Suprapubic skin (tissue), 4 donors: ENCODE data around the gene SOX12. TPM values are rescaled to one million over a fixed set of nuclear protein-coding genes. Genes with fewer than 3 reads are reported as not detected.
"Not testable (repeated sequence)": the region's sequence is repeated elsewhere in the genome, so short reads cannot be mapped to it uniquely, and the experiment has no call there.

Experiments used
- DNase-seq, 2 donors: peaks; one replicate each; pipeline ENCODE4 v3.0.0-alpha.2; 2019; ENCODE audit warnings: low spot score in 2 of 2
- H3K27ac ChIP-seq: fragments of 200-600 bp; sonication (generic); one replicate; pipeline ENCODE4 v1.5.1; 2019
- H3K27me3 ChIP-seq: fragments of 200-600 bp; sonication (generic); one replicate; pipeline ENCODE4 v1.5.1; 2019
- H3K36me3 ChIP-seq: fragments of 200-600 bp; sonication (generic); one replicate; pipeline ENCODE4 v1.5.1; 2019
- H3K4me1 ChIP-seq: fragments of 200-600 bp; sonication (generic); one replicate; pipeline ENCODE4 v1.5.1; 2019
- H3K4me3 ChIP-seq: fragments of 200-600 bp; sonication (generic); one replicate; pipeline ENCODE4 v1.5.1; 2019; ENCODE audit warnings: mild to moderate bottlenecking
- H3K9me3 ChIP-seq: fragments of 200-600 bp; sonication (generic); one replicate; pipeline ENCODE4 v1.5.1; 2019
- CTCF ChIP-seq, 2 donors: fragments of 200-600 bp in 1 of 2; fragments of 450-650 bp in 1 of 2; sonication (generic) in 1 of 2; IDR thresholded peaks; one replicate each; pipeline ENCODE4 v1.5.1; 2016 to 2019; ENCODE audit warnings: antibody characterized with exemption in 2 of 2, mild to moderate bottlenecking in 1 of 2, moderate library complexity in 1 of 2
- EP300 ChIP-seq: sonication (generic); formaldehyde crosslinking; IDR thresholded peaks from one replicate; pipeline ENCODE4 v1.6.1; 2017; ENCODE audit warnings: antibody characterized with exemption
- POLR2A ChIP-seq, 2 donors: fragments of 450-650 bp; IDR thresholded peaks; one replicate each; pipeline ENCODE4 v1.6.1; 2017; ENCODE audit warnings: antibody characterized with exemption in 2 of 2, mild to moderate bottlenecking in 2 of 2, moderate library complexity in 2 of 2
- POLR2AphosphoS5 ChIP-seq, 3 donors: sonication (generic); formaldehyde crosslinking; IDR thresholded peaks; one replicate each; pipeline ENCODE4 v1.6.1; 2017; ENCODE audit warnings: antibody characterized with exemption in 3 of 3
- WGBS: methylation state at CpG from one replicate; pipeline ENCODE4 v1.1.5; 2018; 5-methylcytosine and 5-hydroxymethylcytosine counted together
- total RNA-seq, 4 donors: library from RNA; depleted of rRNA; stranded (reverse); fragments of >200 nt; gene quantifications; one replicate each; pipeline ENCODE4 v1.1.0, GENCODE V29; 2016

The SOX12 gene
- total RNA-seq, 4 donors from 2014 or later = 5.4 to 6.5 (median 5.9) TPM

DNA sequence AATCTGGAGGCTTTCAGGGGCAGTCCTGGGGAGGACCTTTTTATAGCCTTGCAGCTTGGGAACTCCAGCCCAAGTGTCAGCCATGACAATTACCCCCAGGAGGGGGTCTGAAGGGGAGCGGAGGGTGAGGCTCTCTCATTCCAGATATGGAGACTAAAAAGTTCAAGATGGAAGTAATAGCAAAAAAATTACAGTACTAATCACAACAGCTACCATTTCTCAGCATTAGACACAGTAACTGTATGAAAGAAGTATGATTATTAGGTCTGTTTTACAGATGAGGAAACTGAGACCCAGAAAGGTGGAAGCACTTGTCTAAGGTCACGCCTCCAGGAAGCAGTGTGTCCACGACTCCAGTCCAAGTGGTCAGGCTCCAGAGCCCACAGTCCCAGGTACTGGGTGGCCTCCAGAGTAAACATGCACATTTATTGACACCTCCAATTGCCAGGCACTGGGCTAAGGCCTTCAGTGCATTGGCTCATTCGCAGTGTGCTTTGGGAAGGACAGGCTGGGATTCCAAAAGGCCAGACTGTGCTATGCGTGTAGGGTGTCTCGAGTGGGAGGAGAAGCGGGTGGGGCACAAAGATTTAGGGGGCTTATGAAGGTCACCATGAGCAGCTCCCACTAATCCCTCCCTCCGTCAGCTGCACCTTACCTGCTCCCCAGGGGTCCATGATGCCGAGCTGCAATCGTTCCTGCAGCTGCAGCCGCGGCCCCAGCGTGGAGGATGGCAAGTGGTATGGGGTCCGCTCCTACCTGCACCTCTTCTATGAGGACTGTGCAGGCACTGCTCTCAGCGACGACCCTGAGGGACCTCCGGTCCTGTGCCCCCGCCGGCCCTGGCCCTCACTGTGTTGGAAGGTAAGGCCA, 23.9 kb downstream of the SOX12 start:
- Histone ChIP-seq H3K27ac (no peak overlapping the region), H3K9me3 (no peaks in the 10 kb centered on the region), H3K4me1 (peaks cover 20% of the 10 kb centered on the region), H3K27me3 (no peaks in the 10 kb centered on the region), H3K36me3 (peaks cover 15% of the 10 kb centered on the region), H3K4me3 (no peak overlapping the region)
- 88% methylated on average over 18 of the region's 19 CpGs for WGBS
- TF ChIP-seq EP300 (no peak), CTCF (IDR thresholded peaks at IDR 0.05) (no peak), POLR2AphosphoS5 (IDR thresholded peaks at IDR 0.05) (no peak), POLR2A (IDR thresholded peaks at IDR 0.05) (no peak)
- DNase-seq = no peak

- H3K36me3 ChIP-seq = peaks cover 11% of the 10 kb centered on the region
- H3K4me1 ChIP-seq = peaks cover 4% of the 10 kb centered on the region
- DNase-seq = no peak
- H3K27me3 ChIP-seq = no peaks in the 10 kb centered on the region
- H3K27ac ChIP-seq = no peak overlapping the region
- no peaks in the 10 kb centered on the region for H3K9me3 ChIP-seq
- 92% methylated on average over 6 of the region's 13 CpGs for WGBS
- TF ChIP-seq POLR2AphosphoS5 (IDR thresholded peaks at IDR 0.05) = no peak
- TF ChIP-seq EP300 = no peak
- no peak for TF ChIP-seq POLR2A (IDR thresholded peaks at IDR 0.05)
- TF ChIP-seq CTCF (IDR thresholded peaks at IDR 0.05) = no peak
- H3K4me3 ChIP-seq = no peak overlapping the region
Observed at GRCh38 chr20:353166-353565, 27.8 kb downstream of the SOX12 start.

DNA sequence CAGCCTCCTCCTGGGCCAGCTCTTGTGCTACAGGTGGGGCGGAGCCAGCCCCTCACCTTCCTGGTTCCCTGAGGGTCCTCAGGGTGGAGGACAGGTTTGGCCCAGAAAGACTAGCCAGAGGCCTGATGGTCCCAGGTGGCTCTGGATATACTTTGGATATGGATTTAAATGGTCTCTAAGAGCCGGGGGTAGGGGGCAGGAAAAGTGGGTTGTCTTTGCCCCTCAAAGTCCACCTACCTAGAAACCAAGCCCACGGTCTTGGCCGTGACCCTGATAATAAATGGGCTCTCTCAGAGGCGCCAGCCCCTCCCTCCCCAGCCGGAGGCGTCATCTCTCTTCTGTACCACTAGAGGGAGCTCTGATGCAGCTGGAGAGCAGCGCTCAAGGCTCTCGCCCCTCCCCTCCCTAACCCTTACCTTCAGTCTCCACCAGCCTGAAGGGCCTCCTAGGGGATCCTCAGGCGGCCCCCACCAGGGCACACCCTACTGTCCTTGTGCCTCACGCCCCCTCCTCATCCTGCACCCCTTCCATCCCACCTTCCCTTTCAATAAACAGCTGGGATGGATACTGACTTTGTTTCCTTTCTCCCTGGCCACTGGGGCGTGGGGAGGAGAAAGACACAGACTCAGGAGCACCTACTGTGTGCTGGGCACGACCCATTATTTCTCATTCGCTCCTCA, 29.1 kb downstream of the SOX12 start:
- no peaks in the 10 kb centered on the region for H3K9me3 ChIP-seq
- TF ChIP-seq POLR2A (IDR thresholded peaks at IDR 0.05) (no peak), EP300 (no peak), POLR2AphosphoS5 (IDR thresholded peaks at IDR 0.05) (no peak), CTCF (IDR thresholded peaks at IDR 0.05) (peak; percentile 78 to 90)
- H3K27me3 ChIP-seq = no peaks in the 10 kb centered on the region
- 15% methylated on average over 13 of the region's 14 CpGs for WGBS
- no peak overlapping the region for H3K4me3 ChIP-seq
- H3K36me3 ChIP-seq = peaks cover 11% of the 10 kb centered on the region
- peaks cover 3% of the 10 kb centered on the region for H3K4me1 ChIP-seq
- DNase-seq = peak in 1 of 2 donors; percentile 79
- no peak overlapping the region for H3K27ac ChIP-seq

GRCh38 chr20:356154-356553, 30.8 kb downstream of the SOX12 start:
- H3K4me3 ChIP-seq, H3K27ac ChIP-seq, DNase-seq, H3K27me3 ChIP-seq, H3K9me3 ChIP-seq: not testable (repeated sequence)
- Histone ChIP-seq H3K4me1 (peaks cover 15% of the 10 kb centered on the region), H3K36me3 (peaks cover 10% of the 10 kb centered on the region)
- WGBS = 53% methylated on average over 2 of the region's 2 CpGs

GRCh38 chr20:356745-357144, 31.4 kb downstream of the SOX12 start:
- H3K27me3 ChIP-seq = no peaks in the 10 kb centered on the region
- no peak for TF ChIP-seq CTCF (IDR thresholded peaks at IDR 0.05)
- H3K36me3 ChIP-seq = peaks cover 7% of the 10 kb centered on the region
- H3K27ac ChIP-seq = no peak overlapping the region
- H3K4me3 ChIP-seq = no peak overlapping the region
- 56% methylated on average over 10 of the region's 10 CpGs for WGBS
- H3K4me1 ChIP-seq = peaks cover 15% of the 10 kb centered on the region
- no peaks in the 10 kb centered on the region for H3K9me3 ChIP-seq
- DNase-seq = no peak
